Mesodermal cell (in vitro differentiated cells): ENCODE data around the gene TMEM237.

ENCODE experiments used
- H3K27ac ChIP-seq: 2 replicates; pipeline ENCODE4 v1.7.0; 2013; ENCODE audit warnings: mild to moderate bottlenecking, low read depth, low read length, moderate library complexity; ENCODE audit not compliant: severe bottlenecking
- H3K36me3 ChIP-seq: 2 replicates; pipeline ENCODE4 v1.7.1; 2013; ENCODE audit warnings: mild to moderate bottlenecking, low read length, moderate library complexity; ENCODE audit not compliant: control insufficient read depth, insufficient read depth
- H3K4me1 ChIP-seq: one replicate; pipeline ENCODE4 v1.7.1; 2013; ENCODE audit warnings: mild to moderate bottlenecking, low read length; ENCODE audit not compliant: insufficient read depth, control insufficient read depth, poor library complexity, severe bottlenecking
- H3K4me3 ChIP-seq: 2 replicates; pipeline ENCODE4 v1.7.0; 2013; ENCODE audit warnings: low read length, control low read depth, mild to moderate bottlenecking; ENCODE audit not compliant: insufficient read depth, poor library complexity, severe bottlenecking; ENCODE audit errors: extremely low read depth
- H3K9me3 ChIP-seq: 2 replicates; pipeline ENCODE4 v1.7.1; 2013; ENCODE audit warnings: mild to moderate bottlenecking, low read length, moderate library complexity; ENCODE audit not compliant: control insufficient read depth
- WGBS, 2 experiments: methylation state at CpG; one replicate each; pipeline ENCODE4 v1.1.5; 2013; ENCODE audit warnings: missing lambda C conversion rate in 2 of 2; ENCODE audit not compliant: insufficient coverage in 2 of 2; 5-methylcytosine and 5-hydroxymethylcytosine counted together

The TMEM237 gene

DNA sequence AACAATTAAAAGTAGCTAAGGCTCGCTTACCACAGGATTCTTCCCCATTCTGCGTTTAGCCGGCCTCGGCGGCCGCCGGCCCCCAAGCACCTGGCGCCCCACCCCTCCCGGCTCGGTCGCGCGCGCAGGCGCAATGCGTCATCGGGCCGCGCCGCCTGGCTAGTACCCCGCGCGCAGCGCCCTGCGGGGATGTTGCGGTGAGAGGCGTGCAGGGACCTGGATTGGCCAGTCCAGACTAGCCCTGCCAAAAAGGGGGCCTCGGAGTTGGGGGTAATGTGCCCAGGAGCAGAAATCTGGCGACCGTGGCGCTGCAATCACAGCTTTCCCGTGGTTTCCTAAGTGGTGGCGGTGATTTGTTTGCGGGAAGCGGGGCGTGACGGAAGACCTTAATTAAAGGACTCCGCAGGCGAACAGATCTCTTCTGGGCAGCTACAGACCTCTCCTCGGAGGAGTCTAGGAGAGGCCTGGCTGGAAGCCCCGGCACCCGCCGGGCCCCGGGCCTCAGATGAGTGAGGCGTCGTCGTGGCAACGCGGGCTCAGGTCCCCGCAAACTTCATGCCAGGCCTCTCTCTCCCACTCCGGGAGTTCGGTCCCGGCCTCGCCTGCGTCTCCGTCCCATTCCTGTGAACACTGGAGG lies 606 bp downstream of the TMEM237 start:
- Histone ChIP-seq H3K27ac (peak overlapping the region; percentile 93), H3K36me3 (peaks cover 13% of the 10 kb centered on the region)
- 0% methylated on average over 27 to 34 of the region's 56 CpGs for WGBS, 2 experiments

DNA sequence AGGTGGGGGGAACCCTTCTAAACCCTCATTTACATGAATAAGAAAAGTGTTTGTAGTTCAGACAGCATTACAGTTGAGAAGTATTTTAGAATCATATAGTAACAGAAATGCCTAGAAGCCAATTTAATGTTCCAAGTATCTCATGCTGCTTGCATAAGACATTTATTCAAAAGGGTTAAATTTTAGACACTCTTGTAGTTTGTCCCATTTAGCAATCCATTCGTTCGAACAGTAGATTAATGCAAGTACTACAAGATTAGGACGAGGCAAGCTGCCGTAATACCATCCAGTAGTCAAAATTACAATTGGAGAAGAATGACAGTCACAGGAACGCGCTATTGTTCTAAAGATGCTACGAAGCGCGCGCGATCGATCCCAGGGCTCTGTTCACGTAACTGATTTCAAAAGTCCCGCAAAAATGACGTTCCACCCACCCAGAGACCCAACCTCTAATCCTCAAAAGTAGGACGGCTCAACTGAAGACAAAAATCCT lies 1.2 kb downstream of the TMEM237 start:
- 0 to 1% methylated on average over 13 to 14 of the region's 16 CpGs for WGBS, 2 experiments
- no peaks in the 10 kb centered on the region for H3K4me1 ChIP-seq
- H3K36me3 ChIP-seq, result peaks cover 19% of the 10 kb centered on the region
- H3K4me3 ChIP-seq, result peak overlapping the region; percentile 82
- H3K27ac ChIP-seq, result peak overlapping the region; percentile 93
- H3K9me3 ChIP-seq, result no peaks in the 10 kb centered on the region

More for the DNA sequence above, 606 bp downstream of the TMEM237 start:
- Histone ChIP-seq H3K9me3 (no peaks in the 10 kb centered on the region), H3K4me3 (peak overlapping the region; percentile 82), H3K4me1 (no peaks in the 10 kb centered on the region)

DNA sequence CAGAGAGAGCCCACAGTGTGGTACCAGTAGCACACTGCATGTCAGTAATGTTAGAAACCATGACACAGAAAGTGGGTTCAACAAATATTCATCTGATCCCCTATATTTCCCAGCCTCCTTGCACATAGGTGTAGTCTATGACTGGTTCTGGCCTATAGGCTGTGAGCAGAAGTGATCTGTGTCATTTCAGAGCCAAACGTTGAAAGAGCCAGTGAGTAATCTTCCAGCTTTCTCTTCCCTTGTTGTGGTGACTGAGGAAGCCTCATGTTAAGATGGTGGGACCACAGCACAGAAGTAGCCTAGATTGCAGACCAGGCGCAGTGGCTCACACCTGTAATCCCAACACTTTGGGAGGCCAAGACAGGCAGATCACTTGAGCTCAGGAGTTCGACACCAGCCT lies 4.1 kb downstream of the TMEM237 start:
- Histone ChIP-seq H3K27ac (no peak overlapping the region), H3K9me3 (no peaks in the 10 kb centered on the region), H3K36me3 (peaks cover 46% of the 10 kb centered on the region), H3K4me1 (no peaks in the 10 kb centered on the region), H3K4me3 (no peak overlapping the region)
- 85 to 94% methylated on average over 2 to 3 of the region's 3 CpGs for WGBS, 2 experiments

GRCh38 chr2:201638326-201638725 lies 5.0 kb downstream of the TMEM237 start:
- no peak overlapping the region for H3K4me3 ChIP-seq
- no peaks in the 10 kb centered on the region for H3K4me1 ChIP-seq
- 72 to 73% methylated on average over 4 of the region's 4 CpGs for WGBS, 2 experiments
- H3K9me3 ChIP-seq, result no peaks in the 10 kb centered on the region
- peaks cover 55% of the 10 kb centered on the region for H3K36me3 ChIP-seq
- H3K27ac ChIP-seq, result no peak overlapping the region

DNA sequence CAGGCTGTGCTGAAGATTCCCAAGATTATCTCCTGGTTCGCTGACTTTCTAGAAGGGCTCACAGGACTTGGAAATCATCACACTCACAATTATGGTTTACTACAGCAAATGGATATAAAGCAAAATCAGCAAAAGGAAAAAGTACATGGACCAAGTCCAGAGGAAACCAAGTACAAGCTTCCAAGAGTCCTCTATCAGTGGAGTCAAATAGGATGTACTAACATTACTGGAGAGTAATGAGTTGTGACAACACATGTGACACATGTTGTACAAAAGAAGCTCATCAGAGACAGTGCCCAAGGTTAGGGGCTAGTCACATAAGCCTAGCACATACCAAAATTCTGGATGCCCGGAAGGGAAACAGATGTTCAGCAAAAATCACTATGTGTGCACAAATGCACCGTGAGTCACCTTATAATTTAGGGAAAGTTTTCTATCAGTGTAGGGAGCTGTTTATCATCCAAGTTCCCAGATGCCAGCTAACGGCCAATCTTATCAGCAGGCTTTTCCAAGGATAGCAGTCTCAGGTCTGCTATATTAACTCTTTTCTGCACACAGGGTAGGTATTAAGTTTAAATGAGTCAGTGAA lies 9.5 kb downstream of the TMEM237 start:
- no peaks in the 10 kb centered on the region for H3K4me1 ChIP-seq
- H3K9me3 ChIP-seq, result no peaks in the 10 kb centered on the region
- 92 to 94% methylated on average over 2 to 3 of the region's 4 CpGs for WGBS, 2 experiments
- H3K4me3 ChIP-seq, result no peak overlapping the region
- H3K27ac ChIP-seq, result no peak overlapping the region
- H3K36me3 ChIP-seq, result peaks cover 91% of the 10 kb centered on the region

DNA sequence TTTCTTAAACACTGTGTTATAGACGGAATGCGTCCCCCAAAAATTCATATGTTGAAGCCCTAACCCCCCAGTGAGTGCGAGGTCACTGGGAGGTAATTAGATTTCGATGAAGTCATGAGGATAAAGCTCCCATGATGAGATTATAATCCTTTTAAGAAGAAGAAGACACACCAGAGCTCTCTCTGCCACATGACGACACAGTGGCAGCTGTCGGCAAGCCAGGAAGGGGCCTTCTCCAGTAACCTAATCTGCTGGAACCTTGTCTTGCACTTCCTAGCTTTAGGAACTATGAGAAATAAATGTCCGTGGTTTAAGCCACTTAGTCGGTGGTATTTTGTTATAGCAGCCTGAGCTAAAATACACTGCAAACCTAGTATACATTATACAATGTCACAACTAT lies 12.3 kb downstream of the TMEM237 start:
- Histone ChIP-seq H3K36me3 (peaks cover 82% of the 10 kb centered on the region), H3K9me3 (no peaks in the 10 kb centered on the region), H3K4me1 (no peaks in the 10 kb centered on the region), H3K4me3 (no peak overlapping the region), H3K27ac (no peak overlapping the region)
- WGBS, 2 experiments, result 87 to 90% methylated on average over 2 to 6 of the region's 8 CpGs

DNA sequence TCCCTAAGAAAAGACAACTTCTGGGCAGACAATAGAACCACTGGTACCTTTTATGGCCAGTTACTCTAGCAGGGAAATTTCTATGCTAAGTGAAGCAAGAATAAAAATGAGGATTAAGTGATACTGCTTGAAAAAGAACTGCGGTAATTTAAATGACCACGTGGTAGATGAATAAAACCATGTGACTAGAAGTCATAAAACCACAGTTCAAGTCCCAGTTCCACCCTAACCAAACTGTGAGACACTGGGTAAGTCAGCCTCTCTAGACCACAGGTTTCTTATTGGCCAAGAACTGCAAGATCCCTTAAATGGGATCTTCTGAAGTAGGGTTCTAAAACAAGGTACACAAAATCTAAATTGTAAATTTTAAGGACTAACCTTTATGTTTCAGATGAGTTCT lies 12.7 kb downstream of the TMEM237 start:
- Histone ChIP-seq H3K27ac (no peak overlapping the region), H3K36me3 (peaks cover 82% of the 10 kb centered on the region), H3K4me1 (no peaks in the 10 kb centered on the region), H3K4me3 (no peak overlapping the region), H3K9me3 (no peaks in the 10 kb centered on the region)
- WGBS, 2 experiments, result no CpG with 5 or more reads among the region's 2 CpGs

GRCh38 chr2:201628545-201628944 lies 14.8 kb downstream of the TMEM237 start:
- Histone ChIP-seq H3K4me1 (no peaks in the 10 kb centered on the region), H3K4me3 (no peak overlapping the region), H3K36me3 (peaks cover 74% of the 10 kb centered on the region), H3K27ac (no peak overlapping the region), H3K9me3 (no peaks in the 10 kb centered on the region)
- WGBS, 2 experiments, result 93 to 96% methylated on average over 2 of the region's 2 CpGs

DNA sequence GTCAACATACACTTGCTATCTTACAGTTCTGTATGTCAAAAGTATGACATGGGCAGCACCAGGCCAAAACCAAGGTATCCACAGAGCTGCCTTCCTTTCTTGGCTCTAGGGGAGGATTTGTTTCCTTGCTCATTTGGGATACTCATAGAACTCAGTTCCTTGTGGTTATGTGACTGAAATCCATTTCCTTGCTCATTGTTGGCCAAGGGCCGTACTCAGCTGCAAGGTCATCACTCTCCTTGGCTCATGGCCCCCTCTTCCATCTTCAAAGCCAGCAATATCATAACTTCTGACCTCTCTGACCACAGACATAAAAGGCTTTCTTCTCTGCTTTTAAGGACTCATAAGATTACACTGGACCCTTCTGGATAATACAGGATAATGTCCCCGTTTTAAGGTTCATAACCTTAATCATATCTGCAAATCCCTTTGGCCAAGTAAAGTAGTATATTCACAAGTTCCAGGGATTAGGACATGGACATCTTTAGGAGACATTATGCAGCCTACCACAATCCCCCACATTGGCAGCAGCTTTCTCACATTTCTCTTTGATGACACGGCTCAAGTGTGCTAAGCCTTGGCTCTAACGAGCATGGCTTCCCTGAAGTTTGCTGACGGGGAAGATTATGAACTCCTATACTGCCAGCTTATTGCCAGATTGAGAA lies 20.9 kb downstream of the TMEM237 start:
- Histone ChIP-seq H3K9me3 (no peaks in the 10 kb centered on the region), H3K36me3 (peaks cover 44% of the 10 kb centered on the region), H3K27ac (no peak overlapping the region), H3K4me3 (no peak overlapping the region), H3K4me1 (no peaks in the 10 kb centered on the region)
- 95 to 98% methylated on average over 5 of the region's 5 CpGs for WGBS, 2 experiments

DNA sequence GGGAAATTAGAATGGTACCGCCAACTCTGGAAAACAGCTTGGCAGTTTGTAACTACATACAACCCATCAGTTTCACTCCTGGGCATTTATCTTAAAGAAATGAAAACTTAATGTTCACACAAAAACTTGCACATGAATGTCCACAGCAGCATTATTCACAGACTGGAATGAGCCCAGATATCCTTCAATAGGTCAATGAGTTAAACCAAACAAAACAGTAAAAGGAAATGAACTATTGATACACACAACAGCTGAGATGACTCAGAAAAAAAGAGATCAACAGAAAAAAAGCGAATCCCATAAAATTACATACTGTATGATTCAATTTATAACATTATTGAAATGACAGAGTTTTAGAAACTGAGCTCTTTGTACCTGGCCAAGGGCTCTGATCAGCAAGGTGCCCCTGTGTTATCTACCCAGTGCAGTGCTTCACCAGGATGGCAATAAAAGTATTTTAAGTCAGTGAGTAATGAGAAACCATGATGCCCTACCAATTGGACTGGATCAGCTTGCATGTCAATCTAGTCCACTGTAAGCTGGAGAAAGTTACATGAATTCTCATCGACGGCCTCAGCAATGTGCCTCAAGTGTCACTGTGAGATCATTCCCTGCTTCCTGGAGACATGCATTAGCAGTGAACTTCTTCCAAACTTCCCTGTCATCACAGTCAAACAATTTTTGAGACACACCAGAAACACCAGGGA lies 21.9 kb downstream of the TMEM237 start:
- 90 to 94% methylated on average over 3 of the region's 4 CpGs for WGBS, 2 experiments
- Histone ChIP-seq H3K4me3 (no peak overlapping the region), H3K4me1 (no peaks in the 10 kb centered on the region), H3K36me3 (peaks cover 37% of the 10 kb centered on the region), H3K27ac (no peak overlapping the region), H3K9me3 (no peaks in the 10 kb centered on the region)
